NCI-H510A treated with DMSO at 0.1 percent for 48 hours (cell line): Measurements from ENCODE around the gene VPS45.

Experiments used
- DNase-seq: peaks from one replicate; lab custom pipeline; 2025; lab: John Stamatoyannopoulos, UW

VPS45 gene

GRCh38 chr1:150194381-150195031 lies 126.9 kb downstream of the VPS45 start:
- no peak for DNase-seq
